AG04450 (cell line): ENCODE data around the gene COL23A1. TPM values are rescaled to one million over a fixed set of nuclear protein-coding genes. Genes with fewer than 3 reads are reported as not detected.

Experiments
- CTCF ChIA-PET: fragments of 300-600, 350-600 bp; formaldehyde crosslinking; extraction: SDS; loops from one replicate; lab custom pipeline; 2022; ENCODE audit warnings: antibody characterized with exemption, inconsistent platforms; lab: Charles Lee
- POLR2A ChIA-PET: fragments of 350-600 bp; formaldehyde crosslinking; extraction: SDS; loops from one replicate; lab custom pipeline; 2021; ENCODE audit warnings: antibody characterized with exemption, inconsistent platforms; lab: Yijun Ruan, JAX
- DNase-seq: peaks from one replicate; pipeline ENCODE4 v3.0.0-alpha.2; 2011; ENCODE audit warnings: low read depth, low spot score
- H3K27ac ChIP-seq: one replicate; pipeline ENCODE4 v1.5.1; 2012; ENCODE audit warnings: low read depth, low read length, control low read depth
- H3K27me3 ChIP-seq: one replicate; pipeline ENCODE4 v1.6.0; 2012; ENCODE audit warnings: low read length; ENCODE audit not compliant: control insufficient read depth, insufficient read depth
- H3K4me3 ChIP-seq: 2 replicates; pipeline ENCODE4 v1.5.1; 2011; ENCODE audit warnings: mild to moderate bottlenecking, low read depth, low read length, control low read depth
- H3K9me3 ChIP-seq: 2 replicates; pipeline ENCODE4 v1.5.1; 2012; ENCODE audit warnings: low read length; ENCODE audit not compliant: control insufficient read depth, insufficient read depth
- polyA plus RNA-seq: library from polyadenylated mRNA; depleted of rRNA; stranded (reverse); fragments of >200 nt; gene quantifications from 2 replicates; pipeline ENCODE4 v1.2.3, GENCODE V29; 2011
- TF ChIP-seq, protein P1 (sequence below): IDR thresholded peaks from 2 replicates; pipeline ENCODE4 v1.5.1; 2011; ENCODE audit warnings: low read depth, low read length, control low read depth, inconsistent platforms

The COL23A1 gene
- polyA plus RNA-seq, 1 experiment, result not detected

DNA sequence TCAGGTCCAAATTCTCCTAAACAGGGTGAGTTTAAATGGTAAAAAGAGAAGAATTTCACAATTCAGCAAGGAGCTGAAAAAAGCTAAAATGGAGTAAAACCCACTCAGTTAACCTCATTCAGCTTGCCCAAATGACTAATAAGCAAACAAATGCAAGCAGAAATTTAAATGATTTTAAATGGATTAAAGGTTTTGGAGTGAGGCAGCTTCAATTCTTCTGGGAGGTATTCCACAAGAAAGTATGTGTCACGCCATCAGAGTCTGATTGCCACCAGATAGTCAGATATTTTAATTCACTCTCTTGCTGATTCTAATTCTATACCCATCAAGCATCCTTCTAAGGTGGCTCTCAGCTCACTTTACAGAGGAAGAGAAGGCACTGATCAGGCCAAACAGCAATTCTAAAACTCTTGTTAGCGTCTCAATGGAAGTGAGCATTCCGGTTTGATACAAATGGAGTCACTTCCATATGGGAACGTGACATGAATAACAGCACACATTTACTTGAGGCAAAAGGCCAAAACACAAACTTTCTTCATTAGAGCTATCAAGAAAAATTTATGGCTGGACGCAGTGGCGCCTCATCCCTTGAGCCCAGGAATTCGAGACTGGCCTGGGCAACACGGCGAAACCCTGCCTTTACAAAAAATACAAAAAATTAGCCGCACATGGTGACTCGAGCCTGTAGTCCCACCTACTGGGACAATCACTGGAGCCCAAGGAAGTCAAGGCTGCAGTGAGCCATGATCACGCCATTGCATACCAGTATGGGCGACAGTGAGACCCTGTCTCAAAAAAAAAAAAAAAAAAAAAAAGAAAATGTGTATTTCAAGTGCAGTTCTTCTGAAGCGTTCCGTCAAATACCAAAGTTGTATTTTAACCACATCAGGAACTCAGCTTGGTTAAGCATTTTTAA, 34.7 kb upstream of the COL23A1 start:
- CTCF ChIA-PET, result interaction anchor here (1.6 to 3.6 kb wide), 2 partner anchors 13 to 35 kb away, joined by 6 to 15 read pairs; partner anchors contain the start of gene COL23A1
- H3K27me3 ChIP-seq, result no peaks in the 10 kb centered on the region
- H3K9me3 ChIP-seq, result peaks cover 3% of the 10 kb centered on the region; the same call in 1 of the 2 replicates
- no peak overlapping the region for H3K27ac ChIP-seq
- TF ChIP-seq, protein P1, sequence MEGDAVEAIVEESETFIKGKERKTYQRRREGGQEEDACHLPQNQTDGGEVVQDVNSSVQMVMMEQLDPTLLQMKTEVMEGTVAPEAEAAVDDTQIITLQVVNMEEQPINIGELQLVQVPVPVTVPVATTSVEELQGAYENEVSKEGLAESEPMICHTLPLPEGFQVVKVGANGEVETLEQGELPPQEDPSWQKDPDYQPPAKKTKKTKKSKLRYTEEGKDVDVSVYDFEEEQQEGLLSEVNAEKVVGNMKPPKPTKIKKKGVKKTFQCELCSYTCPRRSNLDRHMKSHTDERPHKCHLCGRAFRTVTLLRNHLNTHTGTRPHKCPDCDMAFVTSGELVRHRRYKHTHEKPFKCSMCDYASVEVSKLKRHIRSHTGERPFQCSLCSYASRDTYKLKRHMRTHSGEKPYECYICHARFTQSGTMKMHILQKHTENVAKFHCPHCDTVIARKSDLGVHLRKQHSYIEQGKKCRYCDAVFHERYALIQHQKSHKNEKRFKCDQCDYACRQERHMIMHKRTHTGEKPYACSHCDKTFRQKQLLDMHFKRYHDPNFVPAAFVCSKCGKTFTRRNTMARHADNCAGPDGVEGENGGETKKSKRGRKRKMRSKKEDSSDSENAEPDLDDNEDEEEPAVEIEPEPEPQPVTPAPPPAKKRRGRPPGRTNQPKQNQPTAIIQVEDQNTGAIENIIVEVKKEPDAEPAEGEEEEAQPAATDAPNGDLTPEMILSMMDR, result no peak
- no peak for DNase-seq
- H3K4me3 ChIP-seq, result peak overlapping the region; percentile 95
- POLR2A ChIA-PET, result interaction anchor here (0.6 kb wide), 1 partner anchor 18 kb away, joined by 3 read pairs; no protein-coding TSS in a partner anchor

DNA sequence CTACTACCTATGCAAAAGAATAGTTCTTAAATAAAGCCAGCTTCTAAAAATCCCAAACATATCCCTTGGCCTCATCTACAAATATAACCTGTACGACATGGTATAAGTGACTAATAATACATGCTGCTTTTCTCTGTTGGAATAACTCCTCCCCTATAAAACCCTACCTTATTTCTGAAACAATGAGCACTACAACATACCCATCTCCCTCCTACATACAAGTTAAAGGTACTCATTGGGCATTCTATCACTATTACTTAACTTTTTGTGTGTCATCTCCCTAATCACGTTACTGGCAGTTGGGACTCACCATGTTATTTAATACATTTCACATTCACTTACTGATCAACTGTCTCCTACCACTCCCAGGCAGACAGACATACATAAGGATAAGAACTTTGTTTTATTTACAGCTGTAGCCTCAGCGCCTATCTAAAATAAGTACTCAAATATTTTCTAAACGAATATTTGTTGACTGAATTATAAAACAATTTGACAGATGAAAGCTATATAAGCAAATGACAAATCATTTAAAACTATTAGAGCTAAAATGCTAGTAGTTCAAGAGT, 32.6 kb upstream of the COL23A1 start:
- Histone ChIP-seq H3K4me3 (no peak overlapping the region), H3K27me3 (no peaks in the 10 kb centered on the region), H3K9me3 (peaks cover 3% of the 10 kb centered on the region; the same call in 1 of the 2 replicates), H3K27ac (no peak overlapping the region)
- no peak for DNase-seq
- TF ChIP-seq, protein P1, result no peak
- ChIA-PET CTCF (interaction anchor here (1.2 to 3.6 kb wide), 2 partner anchors 16 to 33 kb away, joined by 3 to 15 read pairs; partner anchors contain the start of gene COL23A1), POLR2A (no interaction called here)

DNA sequence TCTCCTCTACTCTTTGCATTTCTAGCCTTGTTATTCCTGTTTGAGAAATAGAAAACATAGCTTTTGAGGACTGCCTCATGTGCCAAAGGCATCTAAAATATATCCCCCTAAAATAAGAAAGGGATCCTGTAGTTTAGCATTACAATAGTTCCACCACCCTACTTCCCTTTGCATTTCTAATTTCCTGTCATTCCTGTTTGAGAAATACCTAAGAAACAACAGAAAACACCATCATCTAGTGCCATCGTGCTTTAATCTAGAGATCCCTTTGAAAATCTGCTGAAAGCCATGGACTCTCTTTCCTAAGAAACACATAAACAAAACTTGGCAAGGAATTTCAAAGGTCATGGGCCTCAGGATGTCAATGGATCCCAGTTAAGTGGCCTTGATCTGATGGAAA, 29.2 kb upstream of the COL23A1 start:
- no peak for DNase-seq
- H3K27me3 ChIP-seq, result no peaks in the 10 kb centered on the region
- POLR2A ChIA-PET, result no interaction called here
- TF ChIP-seq, protein P1, result no peak
- CTCF ChIA-PET, result interaction anchor here (1.1 kb wide), 1 partner anchor 14 kb away, joined by 3 read pairs; no protein-coding TSS in a partner anchor
- H3K4me3 ChIP-seq, result no peak overlapping the region
- no peaks in the 10 kb centered on the region for H3K9me3 ChIP-seq
- H3K27ac ChIP-seq, result no peak overlapping the region

DNA sequence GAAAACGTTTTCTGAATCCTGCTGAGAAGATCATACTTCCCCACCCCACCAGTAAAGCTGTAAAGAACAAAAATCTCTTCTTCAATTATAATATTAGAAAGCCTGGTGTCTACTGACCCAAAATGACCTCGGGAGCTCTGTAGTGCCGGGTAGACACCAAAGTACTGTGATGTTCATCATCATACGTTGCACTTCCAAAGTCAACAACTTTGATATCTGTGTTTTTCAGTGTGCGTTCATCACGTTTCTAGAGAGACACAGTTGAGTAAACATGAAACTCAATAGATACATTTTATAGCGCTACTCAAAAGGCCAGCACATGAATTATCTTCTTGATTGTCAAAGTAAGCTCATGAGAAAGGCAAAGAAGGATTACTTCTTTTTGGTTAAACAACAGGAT, 22.1 kb upstream of the COL23A1 start:
- Histone ChIP-seq H3K9me3 (no peaks in the 10 kb centered on the region), H3K4me3 (no peak overlapping the region), H3K27ac (no peak overlapping the region), H3K27me3 (no peaks in the 10 kb centered on the region)
- ChIA-PET POLR2A (no interaction called here), CTCF (interaction anchor here (1.7 kb wide), 1 partner anchor 12 kb away, joined by 6 read pairs; no protein-coding TSS in a partner anchor)
- no peak for DNase-seq
- TF ChIP-seq, protein P1, result no peak
